ENCODE data around the gene FBXW12. TPM values are rescaled to one million over a fixed set of nuclear protein-coding genes. Genes with fewer than 3 reads are reported as not detected.

Gene FBXW12
- total and polyA plus RNA-seq, 4 donors, result not detected

DNA sequence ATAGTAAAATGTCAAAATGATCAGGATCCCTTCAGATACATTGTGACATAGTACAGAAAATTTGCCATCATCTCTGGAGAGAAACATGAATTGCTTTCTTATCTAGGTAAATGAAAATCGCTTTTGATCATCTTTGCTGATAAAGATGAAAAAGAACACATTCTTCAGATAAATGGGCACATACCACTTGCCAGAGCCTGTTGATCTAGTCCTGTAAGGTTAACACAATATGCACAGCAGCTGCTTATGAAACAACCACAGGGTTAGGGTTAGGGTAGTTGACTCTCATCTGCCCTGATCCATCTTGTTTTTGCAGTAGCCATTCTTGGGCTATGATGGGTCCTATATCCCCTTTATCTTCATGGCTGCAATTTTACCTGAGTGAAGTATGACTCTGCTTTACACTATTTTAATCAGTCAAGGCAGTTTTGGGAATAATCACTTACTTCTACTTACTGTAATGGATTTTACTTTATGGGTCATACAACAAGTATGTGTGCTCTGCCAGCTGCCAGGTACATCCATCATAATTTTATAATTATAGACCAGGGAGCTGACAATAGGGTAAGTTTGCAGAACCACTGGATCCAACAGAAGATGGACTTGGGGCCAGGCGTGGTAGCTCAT lies 26.0 kb upstream of the FBXW12 start (continued):
- TF ChIP-seq FOXA2 (IDR thresholded peaks at IDR 0.05) (no peak), SP1 (IDR thresholded peaks at IDR 0.05) (no peak), JUND (IDR thresholded peaks at IDR 0.05) (no peak), FOXA1 (IDR thresholded peaks at IDR 0.05) (no peak), NR2F2 (IDR thresholded peaks at IDR 0.05) (no peak), RAD21 (IDR thresholded peaks at IDR 0.05) (no peak), YY1 (IDR thresholded peaks at IDR 0.05) (no peak), HNF4A (conservative IDR thresholded peaks at IDR 0.05) (no peak)
- TF ChIP-seq, protein P1, sequence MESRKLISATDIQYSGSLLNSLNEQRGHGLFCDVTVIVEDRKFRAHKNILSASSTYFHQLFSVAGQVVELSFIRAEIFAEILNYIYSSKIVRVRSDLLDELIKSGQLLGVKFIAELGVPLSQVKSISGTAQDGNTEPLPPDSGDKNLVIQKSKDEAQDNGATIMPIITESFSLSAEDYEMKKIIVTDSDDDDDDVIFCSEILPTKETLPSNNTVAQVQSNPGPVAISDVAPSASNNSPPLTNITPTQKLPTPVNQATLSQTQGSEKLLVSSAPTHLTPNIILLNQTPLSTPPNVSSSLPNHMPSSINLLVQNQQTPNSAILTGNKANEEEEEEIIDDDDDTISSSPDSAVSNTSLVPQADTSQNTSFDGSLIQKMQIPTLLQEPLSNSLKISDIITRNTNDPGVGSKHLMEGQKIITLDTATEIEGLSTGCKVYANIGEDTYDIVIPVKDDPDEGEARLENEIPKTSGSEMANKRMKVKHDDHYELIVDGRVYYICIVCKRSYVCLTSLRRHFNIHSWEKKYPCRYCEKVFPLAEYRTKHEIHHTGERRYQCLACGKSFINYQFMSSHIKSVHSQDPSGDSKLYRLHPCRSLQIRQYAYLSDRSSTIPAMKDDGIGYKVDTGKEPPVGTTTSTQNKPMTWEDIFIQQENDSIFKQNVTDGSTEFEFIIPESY (IDR thresholded peaks at IDR 0.05), result no peak

DNA sequence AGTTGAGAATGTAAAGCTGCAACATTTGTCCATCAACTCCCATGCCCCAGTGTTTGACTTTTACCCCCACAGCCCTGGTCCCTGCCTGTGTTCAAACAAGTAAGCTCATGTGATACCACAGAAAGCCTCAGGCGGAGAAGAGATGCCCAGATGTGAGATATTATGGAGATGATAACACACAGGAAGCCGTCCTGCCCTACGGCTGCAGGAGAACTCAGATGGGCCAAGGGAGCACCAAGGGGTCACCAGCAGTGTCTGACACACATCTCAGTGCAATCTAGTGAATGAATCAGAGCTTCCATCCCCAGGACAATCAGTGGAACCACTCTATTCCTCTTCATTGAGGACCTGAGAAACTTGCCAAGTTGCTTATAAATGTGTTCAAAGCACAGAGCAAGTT lies 24.5 kb upstream of the FBXW12 start:
- Histone ChIP-seq H3K36me3 (ENCODE audit: control insufficient read depth in 4 of 4, insufficient read depth in 3 of 4, low read depth in 1 of 4, low read length in 3 of 4) (no peaks in the 10 kb centered on the region), H3K9ac (ENCODE audit: low read depth in 1 of 2, low read length in 2 of 2) (no peak overlapping the region), H3K4me3 (ENCODE audit: low read depth in 1 of 3, low read length in 3 of 3) (no peak overlapping the region), H3K4me1 (ENCODE audit: control insufficient read depth in 4 of 4, insufficient read depth in 4 of 4, low read length in 3 of 4) (no peaks in the 10 kb centered on the region), H3K27ac (ENCODE audit: low read depth in 1 of 2, low read length in 2 of 2) (no peak overlapping the region), H3K9me3 (ENCODE audit: control insufficient read depth in 4 of 4, low read length in 3 of 4) (no peaks in the 10 kb centered on the region), H3K27me3 (ENCODE audit: control insufficient read depth in 4 of 4, insufficient read depth in 4 of 4, low read length in 3 of 4) (no peaks in the 10 kb centered on the region)
- TF ChIP-seq NR2F2 (IDR thresholded peaks at IDR 0.05) (no peak), SP1 (IDR thresholded peaks at IDR 0.05) (no peak), RAD21 (IDR thresholded peaks at IDR 0.05) (no peak), YY1 (IDR thresholded peaks at IDR 0.05) (no peak), GABPA (IDR thresholded peaks at IDR 0.05 in 1 of 2, conservative IDR thresholded peaks at IDR 0.05 in 1 of 2) (no peak), FOXA2 (IDR thresholded peaks at IDR 0.05) (no peak), TAF1 (conservative IDR thresholded peaks at IDR 0.05) (no peak), RXRA (IDR thresholded peaks at IDR 0.05) (no peak)
- TF ChIP-seq, protein P2, sequence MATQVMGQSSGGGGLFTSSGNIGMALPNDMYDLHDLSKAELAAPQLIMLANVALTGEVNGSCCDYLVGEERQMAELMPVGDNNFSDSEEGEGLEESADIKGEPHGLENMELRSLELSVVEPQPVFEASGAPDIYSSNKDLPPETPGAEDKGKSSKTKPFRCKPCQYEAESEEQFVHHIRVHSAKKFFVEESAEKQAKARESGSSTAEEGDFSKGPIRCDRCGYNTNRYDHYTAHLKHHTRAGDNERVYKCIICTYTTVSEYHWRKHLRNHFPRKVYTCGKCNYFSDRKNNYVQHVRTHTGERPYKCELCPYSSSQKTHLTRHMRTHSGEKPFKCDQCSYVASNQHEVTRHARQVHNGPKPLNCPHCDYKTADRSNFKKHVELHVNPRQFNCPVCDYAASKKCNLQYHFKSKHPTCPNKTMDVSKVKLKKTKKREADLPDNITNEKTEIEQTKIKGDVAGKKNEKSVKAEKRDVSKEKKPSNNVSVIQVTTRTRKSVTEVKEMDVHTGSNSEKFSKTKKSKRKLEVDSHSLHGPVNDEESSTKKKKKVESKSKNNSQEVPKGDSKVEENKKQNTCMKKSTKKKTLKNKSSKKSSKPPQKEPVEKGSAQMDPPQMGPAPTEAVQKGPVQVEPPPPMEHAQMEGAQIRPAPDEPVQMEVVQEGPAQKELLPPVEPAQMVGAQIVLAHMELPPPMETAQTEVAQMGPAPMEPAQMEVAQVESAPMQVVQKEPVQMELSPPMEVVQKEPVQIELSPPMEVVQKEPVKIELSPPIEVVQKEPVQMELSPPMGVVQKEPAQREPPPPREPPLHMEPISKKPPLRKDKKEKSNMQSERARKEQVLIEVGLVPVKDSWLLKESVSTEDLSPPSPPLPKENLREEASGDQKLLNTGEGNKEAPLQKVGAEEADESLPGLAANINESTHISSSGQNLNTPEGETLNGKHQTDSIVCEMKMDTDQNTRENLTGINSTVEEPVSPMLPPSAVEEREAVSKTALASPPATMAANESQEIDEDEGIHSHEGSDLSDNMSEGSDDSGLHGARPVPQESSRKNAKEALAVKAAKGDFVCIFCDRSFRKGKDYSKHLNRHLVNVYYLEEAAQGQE (IDR thresholded peaks at IDR 0.05), result no peak
- TF ChIP-seq, protein P3, sequence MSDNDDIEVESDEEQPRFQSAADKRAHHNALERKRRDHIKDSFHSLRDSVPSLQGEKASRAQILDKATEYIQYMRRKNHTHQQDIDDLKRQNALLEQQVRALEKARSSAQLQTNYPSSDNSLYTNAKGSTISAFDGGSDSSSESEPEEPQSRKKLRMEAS (IDR thresholded peaks at IDR 0.05), result no peak
- TF ChIP-seq, protein P1 (IDR thresholded peaks at IDR 0.05), result no peak
- 76% methylated on average over 3 of the region's 3 CpGs for WGBS
- DNase-seq (ENCODE audit: low spot score), result no peak
